ENCODE measurements around the gene LY6G5C.

The LY6G5C gene

GRCh38 chr6:31629014-31629413 lies 51.9 kb downstream of the LY6G5C start:
- Histone ChIP-seq H3K27ac (ENCODE audit: low read depth, low read length) (no peak overlapping the region), H3K9me3 (ENCODE audit: control insufficient read depth in 1 of 2, low read length in 2 of 2) (no peaks in the 10 kb centered on the region), H3K27me3 (ENCODE audit: control insufficient read depth in 1 of 2, insufficient read depth in 2 of 2, low read length in 2 of 2) (no peaks in the 10 kb centered on the region), H3K4me1 (ENCODE audit: control insufficient read depth in 1 of 2, insufficient read depth in 2 of 2, low read length in 2 of 2) (peaks cover 0 to 3% of the 10 kb centered on the region in 2 donors), H3K4me3 (ENCODE audit: low read depth in 1 of 2, low read length in 2 of 2) (no peak overlapping the region), H3K9ac (ENCODE audit: low read depth in 1 of 2, low read length in 2 of 2) (no peak overlapping the region), H3K36me3 (ENCODE audit: control insufficient read depth in 1 of 2, insufficient read depth in 2 of 2, low read length in 2 of 2) (peaks cover 63 to 93% of the 10 kb centered on the region in 2 donors)

GRCh38 chr6:31627690-31628287 lies 53.1 kb downstream of the LY6G5C start:
- Histone ChIP-seq H3K9ac (ENCODE audit: low read depth in 1 of 2, low read length in 2 of 2) (no peak overlapping the region), H3K27ac (ENCODE audit: low read depth, low read length) (no peak overlapping the region), H3K4me1 (ENCODE audit: control insufficient read depth in 1 of 2, insufficient read depth in 2 of 2, low read length in 2 of 2) (peaks cover 3 to 4% of the 10 kb centered on the region in 2 donors), H3K4me3 (ENCODE audit: low read depth in 1 of 2, low read length in 2 of 2) (no peak overlapping the region), H3K36me3 (ENCODE audit: control insufficient read depth in 1 of 2, insufficient read depth in 2 of 2, low read length in 2 of 2) (peaks cover 62 to 95% of the 10 kb centered on the region in 2 donors), H3K9me3 (ENCODE audit: control insufficient read depth in 1 of 2, low read length in 2 of 2) (no peaks in the 10 kb centered on the region), H3K27me3 (ENCODE audit: control insufficient read depth in 1 of 2, insufficient read depth in 2 of 2, low read length in 2 of 2) (no peaks in the 10 kb centered on the region)

GRCh38 chr6:31626952-31627351 lies 53.9 kb downstream of the LY6G5C start:
- Histone ChIP-seq H3K36me3 (ENCODE audit: control insufficient read depth in 1 of 2, insufficient read depth in 2 of 2, low read length in 2 of 2) (peaks cover 62 to 92% of the 10 kb centered on the region in 2 donors), H3K4me1 (ENCODE audit: control insufficient read depth in 1 of 2, insufficient read depth in 2 of 2, low read length in 2 of 2) (peaks cover 11 to 13% of the 10 kb centered on the region in 2 donors)

More at GRCh38 chr6:31626952-31627351, 53.9 kb downstream of the LY6G5C start:
- Histone ChIP-seq H3K27ac (ENCODE audit: low read depth, low read length) (no peak overlapping the region), H3K9me3 (ENCODE audit: control insufficient read depth in 1 of 2, low read length in 2 of 2) (no peaks in the 10 kb centered on the region), H3K9ac (ENCODE audit: low read depth in 1 of 2, low read length in 2 of 2) (no peak overlapping the region), H3K27me3 (ENCODE audit: control insufficient read depth in 1 of 2, insufficient read depth in 2 of 2, low read length in 2 of 2) (no peaks in the 10 kb centered on the region), H3K4me3 (ENCODE audit: low read depth in 1 of 2, low read length in 2 of 2) (no peak overlapping the region)

Measured in duodenal mucosa (tissue), 2 donors.